ENCODE measurements around the gene PAWR.

- TF ChIP-seq TRIM28 (IDR thresholded peaks at IDR 0.05; ENCODE audit: borderline replicate concordance, low read length) = peak; percentile 49; the same call in 1 of the 2 replicates
- no peak for TF ChIP-seq ZNF114 (tag by site-specific recombination; IDR thresholded peaks at IDR 0.05)
- TF ChIP-seq CTCF (tag by site-specific recombination; IDR thresholded peaks at IDR 0.05) = no peak
- no peak for TF ChIP-seq ZSCAN18 (tag by site-specific recombination; IDR thresholded peaks at IDR 0.05)
- TF ChIP-seq ZNF174 (tag by site-specific recombination; IDR thresholded peaks at IDR 0.05) = no peak
- TF ChIP-seq ZNF391 (tag by site-specific recombination; IDR thresholded peaks at IDR 0.05; ENCODE audit: borderline replicate concordance, low read depth) = no peak
- TF ChIP-seq ZNF639 (tag by site-specific recombination; IDR thresholded peaks at IDR 0.05) = no peak
- TF ChIP-seq ZSCAN16 (tag by site-specific recombination; IDR thresholded peaks at IDR 0.05) = no peak
- no peak for TF ChIP-seq REST (tag by site-specific recombination; IDR thresholded peaks at IDR 0.05)
- no peak for TF ChIP-seq ZNF24 (tag by site-specific recombination; IDR thresholded peaks at IDR 0.05)
- no peak for TF ChIP-seq MYNN (tag by site-specific recombination; IDR thresholded peaks at IDR 0.05; ENCODE audit: borderline replicate concordance)
- no peak for TF ChIP-seq ZNF133 (tag by site-specific recombination; IDR thresholded peaks at IDR 0.05)
- no peak for TF ChIP-seq ZNF404 (tag by site-specific recombination; IDR thresholded peaks at IDR 0.05)
Observed at GRCh38 chr12:79614730-79615129, 76.0 kb downstream of the PAWR start.
